ENCODE measurements around the gene RAET1G.
A peak's percentile ranks its signal among the peaks of the same experiment; 100 is the strongest.
"Not testable (repeated sequence)": the region's sequence is repeated elsewhere in the genome, so short reads cannot be mapped to it uniquely, and the experiment has no call there.

The RAET1G gene

GRCh38 chr6:149945276-149945675 is 22.4 kb upstream of the RAET1G start:
- H3K4me3 Mint-ChIP-seq; H3K27ac Mint-ChIP-seq; H3K9me3 Mint-ChIP-seq; H3K36me3 Mint-ChIP-seq (ENCODE audit: low read depth): not testable (repeated sequence)
- Mint-ChIP-seq H3K4me1 (ENCODE audit: low read depth) (peaks cover 15% of the 10 kb centered on the region), H3K27me3 (ENCODE audit: low read depth) (peaks cover 76% of the 10 kb centered on the region)

GRCh38 chr6:149943321-149943720 is 20.4 kb upstream of the RAET1G start:
- H3K27ac Mint-ChIP-seq; H3K36me3 Mint-ChIP-seq (ENCODE audit: low read depth); H3K9me3 Mint-ChIP-seq: not testable (repeated sequence)
- Mint-ChIP-seq H3K27me3 (ENCODE audit: low read depth) (peaks cover 75% of the 10 kb centered on the region), H3K4me3 (peak overlapping the region; percentile 82), H3K4me1 (ENCODE audit: low read depth) (peaks cover 31% of the 10 kb centered on the region)

DNA sequence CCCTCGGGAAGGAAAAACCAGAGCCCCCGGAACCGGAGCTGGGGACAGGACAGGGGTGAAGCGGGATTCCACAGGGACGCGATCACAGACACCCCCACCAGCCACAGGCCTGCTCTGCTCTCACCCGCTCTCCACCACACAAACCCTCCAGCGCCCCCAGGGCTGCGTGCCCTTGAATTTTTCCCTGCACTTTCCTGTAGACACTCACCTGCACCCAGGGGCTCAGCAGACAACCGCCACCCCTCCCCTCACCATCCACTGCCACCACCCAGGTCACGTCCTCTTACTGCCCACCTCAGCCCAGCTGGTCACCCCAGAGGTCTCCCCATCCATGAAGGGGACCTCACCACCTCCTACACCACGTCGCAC is 19.5 kb upstream of the RAET1G start:
- no peaks in the 10 kb centered on the region for H3K9me3 Mint-ChIP-seq
- H3K27me3 Mint-ChIP-seq (ENCODE audit: low read depth) = peaks cover 72% of the 10 kb centered on the region
- H3K4me3 Mint-ChIP-seq = peak overlapping the region; percentile 82
- no peaks in the 10 kb centered on the region for H3K36me3 Mint-ChIP-seq (ENCODE audit: low read depth)
- H3K4me1 Mint-ChIP-seq (ENCODE audit: low read depth) = peaks cover 34% of the 10 kb centered on the region
- peak overlapping the region; percentile 66 for H3K27ac Mint-ChIP-seq

GRCh38 chr6:149941583-149942460 is 18.9 kb upstream of the RAET1G start, which contains the start of gene ULBP2:
Gene ULBP2 (plus strand): TSS chr6:149942014. CDS start chr6:149942073, 59 bp downstream.
- peak within 1 kb of the TSS; percentile 72 for H3K27ac Mint-ChIP-seq
- H3K27me3 Mint-ChIP-seq (ENCODE audit: low read depth) = peaks cover 76% of the 10 kb centered on the region
- peak within 1 kb of the TSS; percentile 85 for H3K4me3 Mint-ChIP-seq
- H3K9me3 Mint-ChIP-seq = no peaks in the 10 kb centered on the region
- H3K36me3 Mint-ChIP-seq (ENCODE audit: low read depth) = no peaks in the 10 kb centered on the region
- H3K4me1 Mint-ChIP-seq (ENCODE audit: low read depth) = peaks cover 34% of the 10 kb centered on the region

DNA sequence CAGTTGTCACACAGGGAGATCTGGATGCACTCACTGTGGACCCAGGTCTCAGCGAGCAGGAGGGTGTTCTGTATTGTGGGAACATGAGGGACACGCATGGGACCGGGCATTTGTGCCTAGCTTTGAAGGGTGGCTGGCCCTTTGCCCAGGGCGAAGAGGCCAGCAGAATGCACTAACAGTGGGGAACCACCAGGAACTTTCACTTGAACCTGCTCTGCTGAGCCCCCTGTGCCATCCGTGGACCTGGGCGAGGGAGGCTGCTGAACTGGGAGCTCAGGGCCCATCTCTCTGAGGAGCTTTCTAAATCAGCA is 17.7 kb upstream of the RAET1G start:
- Mint-ChIP-seq H3K27me3 (ENCODE audit: low read depth) (peaks cover 80% of the 10 kb centered on the region), H3K36me3 (ENCODE audit: low read depth) (no peaks in the 10 kb centered on the region), H3K4me3 (peak overlapping the region; percentile 7), H3K27ac (peak overlapping the region; percentile 38), H3K4me1 (ENCODE audit: low read depth) (peaks cover 34% of the 10 kb centered on the region), H3K9me3 (no peaks in the 10 kb centered on the region)

GRCh38 chr6:149939909-149940671 is 17.2 kb upstream of the RAET1G start:
- Mint-ChIP-seq H3K9me3 (no peaks in the 10 kb centered on the region), H3K27me3 (ENCODE audit: low read depth) (peaks cover 82% of the 10 kb centered on the region), H3K4me1 (ENCODE audit: low read depth) (peaks cover 35% of the 10 kb centered on the region), H3K27ac (peak overlapping the region; percentile 38), H3K36me3 (ENCODE audit: low read depth) (no peaks in the 10 kb centered on the region), H3K4me3 (peak overlapping the region; percentile 7)

DNA sequence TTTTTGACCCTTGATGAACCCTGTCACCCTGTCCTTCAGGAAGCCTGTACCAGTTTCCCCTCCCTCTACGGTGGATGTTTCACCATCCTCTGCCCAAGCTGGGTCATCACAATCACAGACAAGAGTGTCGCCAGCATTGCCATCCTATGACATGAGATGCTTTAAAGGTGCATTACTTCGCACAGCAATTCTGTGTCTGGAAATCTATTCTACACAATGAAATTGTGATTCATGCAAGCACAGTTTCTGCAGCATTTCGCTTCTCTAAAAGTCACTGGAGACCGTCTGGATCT is 16.4 kb upstream of the RAET1G start:
- H3K36me3 Mint-ChIP-seq (ENCODE audit: low read depth) = no peaks in the 10 kb centered on the region
- H3K9me3 Mint-ChIP-seq = no peaks in the 10 kb centered on the region
- H3K4me3 Mint-ChIP-seq = peak overlapping the region; percentile 79
- peak overlapping the region; percentile 86 for H3K27ac Mint-ChIP-seq
- peaks cover 90% of the 10 kb centered on the region for H3K27me3 Mint-ChIP-seq (ENCODE audit: low read depth)
- peaks cover 40% of the 10 kb centered on the region for H3K4me1 Mint-ChIP-seq (ENCODE audit: low read depth)

- H3K27ac Mint-ChIP-seq = peak overlapping the region; percentile 86
- H3K9me3 Mint-ChIP-seq = no peaks in the 10 kb centered on the region
- peaks cover 90% of the 10 kb centered on the region for H3K27me3 Mint-ChIP-seq (ENCODE audit: low read depth)
- peaks cover 42% of the 10 kb centered on the region for H3K4me1 Mint-ChIP-seq (ENCODE audit: low read depth)
- H3K4me3 Mint-ChIP-seq = peak overlapping the region; percentile 79
- H3K36me3 Mint-ChIP-seq (ENCODE audit: low read depth) = no peaks in the 10 kb centered on the region
Measured at GRCh38 chr6:149938571-149939355, 15.8 kb upstream of the RAET1G start.

GRCh38 chr6:149938013-149938570 is 15.2 kb upstream of the RAET1G start:
- H3K27ac Mint-ChIP-seq = peak overlapping the region; percentile 43
- not testable (repeated sequence) for H3K36me3 Mint-ChIP-seq (ENCODE audit: low read depth); H3K9me3 Mint-ChIP-seq
- H3K4me3 Mint-ChIP-seq = peak overlapping the region; percentile 79
- peaks cover 90% of the 10 kb centered on the region for H3K27me3 Mint-ChIP-seq (ENCODE audit: low read depth)
- H3K4me1 Mint-ChIP-seq (ENCODE audit: low read depth) = peaks cover 42% of the 10 kb centered on the region

DNA sequence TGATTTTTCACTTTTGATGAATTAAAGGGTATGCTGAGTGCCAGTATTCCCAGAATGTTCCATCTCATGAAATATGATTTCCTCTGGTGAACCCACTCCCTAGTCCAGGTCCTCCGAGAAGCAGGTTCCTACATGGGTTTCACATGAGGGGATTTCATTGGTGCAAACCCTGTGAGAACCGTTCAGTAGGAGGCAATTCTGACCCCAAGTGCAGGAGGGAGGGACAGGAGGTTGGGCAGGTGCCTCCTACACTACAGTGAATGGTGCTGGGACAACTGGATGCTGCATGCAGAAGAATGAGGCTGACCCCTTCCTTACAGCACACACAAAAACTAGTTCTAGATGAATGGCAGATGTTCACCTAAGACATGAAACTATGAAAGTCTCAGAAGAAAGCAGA is 13.8 kb upstream of the RAET1G start:
- no peaks in the 10 kb centered on the region for H3K36me3 Mint-ChIP-seq (ENCODE audit: low read depth)
- H3K9me3 Mint-ChIP-seq = no peaks in the 10 kb centered on the region
- H3K27me3 Mint-ChIP-seq (ENCODE audit: low read depth) = peaks cover 88% of the 10 kb centered on the region
- no peak overlapping the region for H3K27ac Mint-ChIP-seq
- no peak overlapping the region for H3K4me3 Mint-ChIP-seq
- H3K4me1 Mint-ChIP-seq (ENCODE audit: low read depth) = peaks cover 36% of the 10 kb centered on the region

DNA sequence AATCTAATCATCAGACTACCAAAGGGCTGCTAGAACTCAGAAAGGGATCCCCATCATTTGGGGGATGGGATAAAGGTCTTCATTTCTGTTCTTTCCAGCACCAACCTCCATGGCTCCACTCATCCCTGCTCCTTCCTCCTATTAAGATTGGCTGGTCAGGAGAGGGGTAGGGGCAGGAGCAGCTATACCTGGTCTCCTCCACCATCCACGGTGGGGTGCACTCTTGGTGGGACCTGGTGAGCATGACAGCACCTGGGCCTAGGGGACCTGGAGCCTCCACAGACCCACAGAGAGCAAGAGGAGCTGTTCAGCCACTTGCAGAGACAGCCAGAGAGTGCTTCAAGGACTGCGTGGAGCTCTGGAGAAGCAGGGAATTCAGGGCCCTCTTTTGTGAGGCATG is 12.7 kb upstream of the RAET1G start:
- H3K4me1 Mint-ChIP-seq (ENCODE audit: low read depth) = peaks cover 30% of the 10 kb centered on the region
- peaks cover 88% of the 10 kb centered on the region for H3K27me3 Mint-ChIP-seq (ENCODE audit: low read depth)
- H3K4me3 Mint-ChIP-seq = no peak overlapping the region
- no peaks in the 10 kb centered on the region for H3K9me3 Mint-ChIP-seq
- H3K36me3 Mint-ChIP-seq (ENCODE audit: low read depth) = no peaks in the 10 kb centered on the region
- no peak overlapping the region for H3K27ac Mint-ChIP-seq

DNA sequence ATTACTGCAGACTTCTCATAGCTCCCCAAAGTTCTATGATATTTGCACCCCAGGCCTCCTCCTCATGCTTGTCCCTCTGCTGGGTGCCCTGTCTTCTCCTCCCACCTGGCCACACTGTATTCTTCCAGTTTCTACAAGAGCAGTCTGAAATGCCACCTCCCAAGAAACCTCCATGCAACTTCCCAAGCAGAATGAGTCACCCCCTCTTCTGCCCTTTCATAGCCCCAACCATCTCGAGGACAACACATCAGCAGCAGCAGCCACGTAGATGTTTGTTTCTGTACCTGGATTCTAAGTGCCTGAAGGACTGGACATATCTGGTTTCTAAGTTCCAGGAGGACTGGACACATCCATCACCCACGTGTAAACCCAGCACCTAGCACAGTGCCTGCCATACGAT is 12.3 kb upstream of the RAET1G start:
- Mint-ChIP-seq H3K27ac (no peak overlapping the region), H3K36me3 (ENCODE audit: low read depth) (no peaks in the 10 kb centered on the region), H3K9me3 (no peaks in the 10 kb centered on the region), H3K4me1 (ENCODE audit: low read depth) (peaks cover 27% of the 10 kb centered on the region), H3K27me3 (ENCODE audit: low read depth) (peaks cover 88% of the 10 kb centered on the region), H3K4me3 (no peak overlapping the region)

DNA sequence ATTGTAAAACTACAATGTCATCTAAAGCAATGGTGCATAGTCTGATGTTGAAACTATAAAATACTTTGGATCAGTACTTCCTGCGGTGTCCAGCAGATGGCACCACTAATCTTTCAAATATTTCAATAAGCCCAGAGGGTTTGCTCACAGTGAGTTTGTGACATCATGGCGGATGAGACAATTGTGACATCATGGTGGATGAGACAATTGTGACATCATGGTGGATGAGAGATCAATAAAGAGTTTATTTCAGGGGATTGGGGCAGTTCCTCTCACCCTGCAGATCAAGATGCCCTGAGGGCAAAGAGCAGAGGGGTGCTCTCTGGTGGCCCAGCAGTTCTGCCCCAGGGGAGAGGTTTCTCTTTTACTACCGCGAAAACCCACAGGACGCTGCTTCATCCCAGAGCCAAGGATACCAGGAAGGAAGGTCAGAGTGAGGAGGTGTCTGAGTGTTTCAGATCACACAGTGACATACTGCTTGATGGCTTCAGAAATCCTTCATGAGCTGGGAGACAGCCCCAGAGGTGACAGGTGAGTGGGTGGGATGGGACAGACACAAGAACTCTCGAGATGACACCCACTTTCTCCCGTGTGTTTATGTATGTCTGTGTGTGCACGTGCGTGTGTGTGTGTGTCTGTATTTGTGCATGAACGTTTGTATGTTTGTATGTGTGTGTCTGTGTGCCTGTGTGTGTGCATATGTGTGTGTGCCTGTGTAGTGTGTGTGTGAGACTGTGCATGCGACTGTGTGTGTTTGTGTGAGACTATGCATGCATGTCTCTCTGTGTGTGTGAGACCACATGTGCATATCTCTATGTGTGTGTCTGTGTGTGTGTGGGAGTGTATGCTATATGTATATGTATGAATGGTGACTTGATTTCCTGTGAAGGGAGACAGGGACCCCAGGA is 11.6 kb upstream of the RAET1G start:
- no peaks in the 10 kb centered on the region for H3K9me3 Mint-ChIP-seq
- no peak overlapping the region for H3K4me3 Mint-ChIP-seq
- H3K27me3 Mint-ChIP-seq (ENCODE audit: low read depth) = peaks cover 88% of the 10 kb centered on the region
- H3K27ac Mint-ChIP-seq = no peak overlapping the region
- H3K36me3 Mint-ChIP-seq (ENCODE audit: low read depth) = no peaks in the 10 kb centered on the region
- peaks cover 20% of the 10 kb centered on the region for H3K4me1 Mint-ChIP-seq (ENCODE audit: low read depth)

GRCh38 chr6:149933461-149933860 is 10.5 kb upstream of the RAET1G start:
- H3K27me3 Mint-ChIP-seq (ENCODE audit: low read depth) = peaks cover 90% of the 10 kb centered on the region
- no peaks in the 10 kb centered on the region for H3K9me3 Mint-ChIP-seq
- no peaks in the 10 kb centered on the region for H3K36me3 Mint-ChIP-seq (ENCODE audit: low read depth)
- no peak overlapping the region for H3K4me3 Mint-ChIP-seq
- H3K4me1 Mint-ChIP-seq (ENCODE audit: low read depth) = peaks cover 12% of the 10 kb centered on the region
- H3K27ac Mint-ChIP-seq = no peak overlapping the region
